Panc1 (cell line): Measurements from ENCODE around the gene ENTPD8. TPM values are rescaled to one million over a fixed set of nuclear protein-coding genes. Genes with fewer than 3 reads are reported as not detected.

ENCODE experiments used
- ATAC-seq: fragments of 200-7000 bp; cut with Tn5 transposase; 2 replicates; pipeline ENCODE4 v1.9.1; 2020; ENCODE audit warnings: mild to moderate bottlenecking, moderate library complexity
- BruUV-seq: library from RNA; stranded (reverse); fragments of 400-500 nt; replicated peaks from 2 replicates; lab custom pipeline; 2021; lab: Mats Ljungman, UMichigan
- CTCF ChIA-PET: fragments of 300-600 bp; sonication (Branson Sonifier 250); formaldehyde crosslinking; loops from one replicate; lab custom pipeline; 2022; ENCODE audit warnings: antibody characterized with exemption; lab: Charles Lee
- POLR2A ChIA-PET: fragments of 300-600 bp; sonication (Branson Sonifier 250); formaldehyde crosslinking; loops from one replicate; lab custom pipeline; 2022; ENCODE audit warnings: antibody characterized with exemption; lab: Charles Lee
- DNase-seq: peaks from one replicate; pipeline ENCODE4 v3.0.0-alpha.2; 2010; ENCODE audit warnings: low read depth, low spot score
- H3K27ac ChIP-seq: 2 replicates; pipeline ENCODE4 v1.5.1; 2011; ENCODE audit warnings: mild to moderate bottlenecking, low read length, inconsistent platforms
- H3K27me3 ChIP-seq: fragments of 200-500 bp; sonication (Bioruptor generic); 2 replicates; pipeline ENCODE4 v1.6.0; 2014; ENCODE audit warnings: low read length, inconsistent platforms; ENCODE audit not compliant: control insufficient read depth, insufficient read depth
- H3K36me3 ChIP-seq: fragments of 200-500 bp; sonication (Bioruptor generic); 2 replicates; pipeline ENCODE4 v1.5.1; 2014; ENCODE audit warnings: inconsistent platforms, mild to moderate bottlenecking, low read length, moderate library complexity; ENCODE audit not compliant: control insufficient read depth, insufficient read depth
- H3K4me1 ChIP-seq: 2 replicates; pipeline ENCODE4 v1.5.1; 2011; ENCODE audit warnings: inconsistent platforms, mild to moderate bottlenecking, low read length, moderate library complexity; ENCODE audit not compliant: control insufficient read depth, insufficient read depth
- H3K4me3 ChIP-seq, 2 experiments: 2 replicates each; pipeline ENCODE4 v1.5.1; 2011 to 2012; ENCODE audit warnings: low read depth in 2 of 2, low read length in 2 of 2, mild to moderate bottlenecking in 2 of 2, inconsistent platforms in 1 of 2, moderate library complexity in 1 of 2
- H3K9me3 ChIP-seq: fragments of 200-500 bp; sonication (Bioruptor generic); 2 replicates; pipeline ENCODE4 v1.5.1; 2014; ENCODE audit warnings: low read depth, mild to moderate bottlenecking, inconsistent platforms, low read length, moderate library complexity; ENCODE audit not compliant: control insufficient read depth, insufficient read depth
- CTCF ChIP-seq: fragments of 450-650 bp; IDR thresholded peaks from 2 replicates; pipeline ENCODE4 v1.5.1; 2017; ENCODE audit warnings: mild to moderate bottlenecking
- POLR2AphosphoS5 ChIP-seq: IDR thresholded peaks from 2 replicates; pipeline ENCODE4 v1.6.1; 2012; ENCODE audit warnings: mild to moderate bottlenecking, low read depth, low read length, moderate library complexity
- REST ChIP-seq, 2 experiments: IDR thresholded peaks; 2 replicates each; pipeline ENCODE4 v1.6.1; 2011 to 2012; ENCODE audit warnings: low read depth in 2 of 2, control low read depth in 1 of 2, low read length in 1 of 2, mild to moderate bottlenecking in 1 of 2, moderate library complexity in 1 of 2; ENCODE audit not compliant: insufficient read depth in 1 of 2
- SIN3A ChIP-seq: IDR thresholded peaks from 2 replicates; pipeline ENCODE4 v1.6.1; 2012; ENCODE audit warnings: low read depth, mild to moderate bottlenecking, low read length, moderate library complexity, borderline replicate concordance; ENCODE audit not compliant: insufficient read depth
- TCF7L2 ChIP-seq: IDR thresholded peaks from 2 replicates; pipeline ENCODE4 v1.6.1; 2011; ENCODE audit warnings: mild to moderate bottlenecking, low read depth, low read length, inconsistent platforms
- in situ Hi-C: cut with HindIII; loops from 2 replicates; pipeline ENCODE4 v1.10.0; 2016; ENCODE audit warnings: low sequenced_read_pairs, low pct_unique_long_range_greater_than_20kb
- intact Hi-C: fragments of 100-400 bp; cut with micrococcal nuclease; formaldehyde crosslinking; loops from one replicate; pipeline ENCODE4 v1.10.0; 2022; ENCODE audit not compliant: unreplicated experiment
- total RNA-seq: library from RNA; stranded (reverse); gene quantifications from one replicate; pipeline ENCODE4 v1.2.1, GENCODE V29; 2021; ENCODE audit not compliant: unreplicated experiment

Gene ENTPD8
- total RNA-seq, 1 experiment from 2014 or later: 3.9 TPM

GRCh38 chr9:137463931-137464290 lies 22.8 kb upstream of the ENTPD8 start:
- peaks cover 6% of the 10 kb centered on the region for H3K4me1 ChIP-seq
- intact Hi-C loops (no loop called here), in situ Hi-C loops (no loop called here)
- TF ChIP-seq POLR2AphosphoS5 (no peak), REST (IDR thresholded peaks at IDR 0.05; ENCODE audit: insufficient read depth in 1 of 2, low read depth in 2 of 2, low read length in 1 of 2) (no peak), TCF7L2 (no peak), SIN3A (no peak), CTCF (no peak)
- H3K4me3 ChIP-seq: no peak overlapping the region
- BruUV-seq: no TSS peak
- DNase-seq (no peak), ATAC-seq (no peak)
- ChIA-PET POLR2A (no interaction called here), CTCF (no interaction called here)
- no peak overlapping the region for H3K27ac ChIP-seq
- H3K27me3 ChIP-seq: no peaks in the 10 kb centered on the region
- no peaks in the 10 kb centered on the region for H3K36me3 ChIP-seq
- H3K9me3 ChIP-seq: no peaks in the 10 kb centered on the region

GRCh38 chr9:137462986-137463930 lies 22.1 kb upstream of the ENTPD8 start:
- Histone ChIP-seq H3K27me3 (no peaks in the 10 kb centered on the region), H3K4me3 (no peak overlapping the region), H3K4me1 (peaks cover 6% of the 10 kb centered on the region), H3K27ac (no peak overlapping the region), H3K36me3 (no peaks in the 10 kb centered on the region; the same call in 1 of the 2 replicates), H3K9me3 (no peaks in the 10 kb centered on the region)
- ATAC-seq: no peak
- CTCF ChIA-PET: interaction anchor here (0.6 kb wide), 1 partner anchor 72 kb away, joined by 4 read pairs; no protein-coding TSS in a partner anchor
- intact Hi-C loops: no loop called here
- no TSS peak for BruUV-seq
- no peak for TF ChIP-seq POLR2AphosphoS5
- no peak for DNase-seq
- POLR2A ChIA-PET: no interaction called here
- in situ Hi-C loops: no loop called here
